Calu3 (cell line): ENCODE results near the gene FYCO1. TPM values are rescaled to one million over a fixed set of nuclear protein-coding genes. Genes with fewer than 3 reads are reported as not detected.

Source experiments
- BruUV-seq: library from RNA; stranded (reverse); fragments of 400-500 nt; replicated peaks from 2 replicates; lab custom pipeline; 2021; lab: Mats Ljungman, UMichigan
- CTCF ChIA-PET: fragments of 300-600 bp; sonication (Branson Sonifier 250); formaldehyde crosslinking; loops from one replicate; lab custom pipeline; 2022; ENCODE audit warnings: antibody characterized with exemption; lab: Charles Lee
- DNase-seq: peaks from one replicate; pipeline ENCODE4 v3.0.0; 2022
- H3K27ac Mint-ChIP-seq: one replicate; pipeline ENCODE4 v1.8.0; 2022; ENCODE audit warnings: mixed read lengths; ENCODE audit not compliant: unreplicated experiment
- H3K27me3 Mint-ChIP-seq: one replicate; pipeline ENCODE4 v1.8.0; 2022; ENCODE audit warnings: mixed read lengths; ENCODE audit not compliant: unreplicated experiment
- H3K36me3 Mint-ChIP-seq: one replicate; pipeline ENCODE4 v1.8.0; 2022; ENCODE audit warnings: mild to moderate bottlenecking, moderate library complexity, mixed read lengths; ENCODE audit not compliant: insufficient read depth, unreplicated experiment
- H3K4me1 Mint-ChIP-seq: one replicate; pipeline ENCODE4 v1.8.0; 2022; ENCODE audit warnings: mild to moderate bottlenecking, low read depth, mixed read lengths; ENCODE audit not compliant: unreplicated experiment
- H3K4me3 Mint-ChIP-seq: one replicate; pipeline ENCODE4 v1.8.0; 2022; ENCODE audit warnings: mild to moderate bottlenecking, low read depth, moderate library complexity, mixed read lengths; ENCODE audit not compliant: unreplicated experiment
- H3K9me3 Mint-ChIP-seq: one replicate; pipeline ENCODE4 v1.8.0; 2022; ENCODE audit warnings: low read depth, mixed read lengths; ENCODE audit not compliant: unreplicated experiment
- CTCF ChIP-seq: fragments of 200-600 bp; IDR thresholded peaks from one replicate; pipeline ENCODE4 v1.8.0; 2022; ENCODE audit warnings: antibody characterized with exemption; ENCODE audit not compliant: unreplicated experiment
- intact Hi-C: fragments of 100-400 bp; cut with micrococcal nuclease; formaldehyde crosslinking; loops from one replicate; pipeline ENCODE4 v1.10.0; 2022; ENCODE audit not compliant: unreplicated experiment
- total RNA-seq: library from RNA; stranded (reverse); gene quantifications from 2 replicates; pipeline ENCODE4 v1.2.3, GENCODE V29; 2022

The FYCO1 gene
- total RNA-seq, 1 experiment from 2014 or later = 24.5 TPM

- Mint-ChIP-seq H3K27me3 (peaks cover 37% of the 10 kb centered on the region), H3K36me3 (no peaks in the 10 kb centered on the region), H3K27ac (no peak overlapping the region), H3K4me3 (no peak overlapping the region), H3K9me3 (no peaks in the 10 kb centered on the region), H3K4me1 (peaks cover 7% of the 10 kb centered on the region)
- BruUV-seq = no TSS peak
- CTCF ChIA-PET = no interaction called here
- no peak for DNase-seq
- no peak for TF ChIP-seq CTCF
- intact Hi-C loops = no loop called here
These were observed 114.9 kb downstream of the FYCO1 start for GRCh38 chr3:45880725-45881077.

DNA sequence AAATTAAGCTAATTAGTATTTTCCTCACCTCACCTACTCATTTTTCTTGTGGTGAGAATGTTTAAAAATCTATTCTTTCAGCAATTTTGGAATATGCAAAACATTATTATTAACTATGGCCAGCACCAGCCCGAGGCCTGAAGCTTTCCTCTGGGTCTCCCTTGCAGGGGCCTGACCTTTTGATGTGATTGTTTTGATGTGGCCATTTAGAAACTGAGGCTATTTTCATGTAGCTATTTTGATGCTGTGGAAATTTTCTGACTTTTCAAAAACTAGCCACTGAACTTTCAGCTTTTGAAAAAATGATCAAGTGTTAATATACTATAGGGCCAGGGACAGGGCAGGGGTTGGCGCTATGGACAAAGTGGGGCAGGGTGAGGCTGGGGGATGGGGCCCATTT is 117.5 kb downstream of the FYCO1 start:
- no peak overlapping the region for H3K27ac Mint-ChIP-seq
- intact Hi-C loops = no loop called here
- no peak for DNase-seq
- H3K36me3 Mint-ChIP-seq = no peaks in the 10 kb centered on the region
- H3K27me3 Mint-ChIP-seq = peaks cover 40% of the 10 kb centered on the region
- peaks cover 7% of the 10 kb centered on the region for H3K9me3 Mint-ChIP-seq
- BruUV-seq = no TSS peak
- peaks cover 7% of the 10 kb centered on the region for H3K4me1 Mint-ChIP-seq
- CTCF ChIA-PET = interaction anchor here (0.7 kb wide), 1 partner anchor 15 kb away, joined by 3 read pairs; no protein-coding TSS in a partner anchor
- TF ChIP-seq CTCF = no peak
- no peak overlapping the region for H3K4me3 Mint-ChIP-seq

DNA sequence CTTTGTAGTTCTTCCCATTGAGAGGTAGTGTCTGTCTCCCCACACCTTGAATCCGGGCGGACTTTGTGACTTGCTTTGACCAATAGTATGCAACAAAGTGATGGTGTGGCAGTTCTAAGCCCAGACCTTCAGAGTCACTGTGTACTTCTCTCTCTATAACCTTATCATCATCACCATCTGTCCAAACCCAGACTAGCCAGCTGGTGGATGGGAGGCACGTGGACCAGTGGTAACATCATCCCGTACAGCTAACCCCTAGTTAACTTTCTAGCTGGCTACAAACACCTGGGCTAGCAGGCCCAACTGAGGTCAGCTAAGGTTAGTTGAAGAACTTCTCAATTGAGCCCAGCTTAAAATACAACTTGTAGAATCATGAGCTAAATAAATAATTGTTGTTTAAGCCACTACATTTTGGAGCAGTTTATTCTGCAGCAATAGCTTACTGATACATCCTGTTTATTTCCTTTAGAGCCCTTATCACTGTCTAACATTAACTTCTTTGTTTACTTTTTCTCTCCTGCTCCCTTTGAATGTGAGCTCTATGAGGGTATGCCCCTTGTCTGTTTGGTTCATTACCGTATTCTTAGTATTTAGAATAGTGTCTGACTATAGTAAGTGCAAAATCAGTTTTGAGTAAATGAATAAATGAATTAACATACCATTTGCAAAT is 120.8 kb downstream of the FYCO1 start:
- DNase-seq = no peak
- Mint-ChIP-seq H3K4me1 (no peaks in the 10 kb centered on the region), H3K4me3 (no peak overlapping the region), H3K27ac (no peak overlapping the region), H3K36me3 (no peaks in the 10 kb centered on the region), H3K27me3 (peaks cover 40% of the 10 kb centered on the region), H3K9me3 (peaks cover 7% of the 10 kb centered on the region)
- intact Hi-C loops = no loop called here
- no TSS peak for BruUV-seq
- no peak for TF ChIP-seq CTCF
- CTCF ChIA-PET = no interaction called here

GRCh38 chr3:45873638-45874037 is 122.0 kb downstream of the FYCO1 start:
- H3K4me1 Mint-ChIP-seq = no peaks in the 10 kb centered on the region
- no TSS peak for BruUV-seq
- H3K4me3 Mint-ChIP-seq = no peak overlapping the region
- no peaks in the 10 kb centered on the region for H3K36me3 Mint-ChIP-seq
- intact Hi-C loops = no loop called here
- CTCF ChIA-PET = no interaction called here
- TF ChIP-seq CTCF = no peak
- H3K27ac Mint-ChIP-seq = no peak overlapping the region
- peaks cover 7% of the 10 kb centered on the region for H3K9me3 Mint-ChIP-seq
- peaks cover 40% of the 10 kb centered on the region for H3K27me3 Mint-ChIP-seq
- no peak for DNase-seq
